ENCODE measurements around the gene C11orf98.

Gene C11orf98

DNA sequence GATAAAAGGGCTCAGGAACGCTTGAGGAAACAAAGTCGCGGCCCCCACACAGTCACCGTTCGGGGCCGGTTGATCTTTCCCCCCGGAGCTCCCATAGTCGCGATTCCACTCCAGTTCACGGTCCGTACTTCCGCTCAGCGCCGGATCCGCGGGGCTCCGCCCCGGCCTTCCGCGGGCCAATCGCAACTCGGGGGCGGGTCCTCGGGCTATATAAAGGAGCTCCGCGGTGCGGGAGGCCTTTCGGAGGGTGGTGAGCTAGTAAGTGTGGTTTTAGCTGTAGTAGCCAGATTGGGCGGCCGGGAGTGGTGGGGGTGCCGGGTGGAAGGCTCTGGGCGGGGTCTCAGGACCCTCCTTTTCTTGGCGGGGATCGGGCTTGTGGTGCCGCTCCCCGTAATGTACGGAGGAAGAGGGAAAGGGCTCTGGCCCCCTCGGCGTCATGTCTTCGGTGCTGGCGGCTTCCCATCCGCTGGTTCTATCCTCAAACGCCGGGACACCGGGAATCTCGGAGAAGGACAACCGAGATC, at the start of gene C11orf98, which contains the start of gene CSKMT:
TSS of gene C11orf98 (minus strand) at position 136 of the 524 bp plus-strand sequence. CDS start at position 95, 41 bp downstream.
TSS of gene CSKMT (plus strand) at position 238 of the 524 bp plus-strand sequence. CDS start 568 bp downstream, outside the sequence.
- Histone ChIP-seq H3K4me1 (ENCODE audit: control insufficient read depth in 5 of 5, insufficient read depth in 5 of 5, low read length in 5 of 5) (peaks cover 4 to 42% (median 33%) of the 10 kb centered on the region in 5 donors), H3K27me3 (ENCODE audit: control insufficient read depth in 5 of 5, insufficient read depth in 4 of 5, low read length in 5 of 5) (no peaks in the 10 kb centered on the region), H3K4me3 (ENCODE audit: low read depth in 1 of 5, low read length in 5 of 5) (peak within 1 kb of the TSS; percentile 82 to 97 (median 94)), H3K27ac (ENCODE audit: low read depth, low read length) (peak within 1 kb of the TSS; percentile 90), H3K9ac (ENCODE audit: low read length in 5 of 5) (peak within 1 kb of the TSS; percentile 73 to 94 (median 85)), H3K9me3 (ENCODE audit: control insufficient read depth in 5 of 5, low read length in 5 of 5) (no peaks in the 10 kb centered on the region), H3K36me3 (ENCODE audit: control insufficient read depth in 5 of 5, insufficient read depth in 5 of 5, low read length in 5 of 5) (peaks cover 0 to 27% (median 15%) of the 10 kb centered on the region in 5 donors)

DNA sequence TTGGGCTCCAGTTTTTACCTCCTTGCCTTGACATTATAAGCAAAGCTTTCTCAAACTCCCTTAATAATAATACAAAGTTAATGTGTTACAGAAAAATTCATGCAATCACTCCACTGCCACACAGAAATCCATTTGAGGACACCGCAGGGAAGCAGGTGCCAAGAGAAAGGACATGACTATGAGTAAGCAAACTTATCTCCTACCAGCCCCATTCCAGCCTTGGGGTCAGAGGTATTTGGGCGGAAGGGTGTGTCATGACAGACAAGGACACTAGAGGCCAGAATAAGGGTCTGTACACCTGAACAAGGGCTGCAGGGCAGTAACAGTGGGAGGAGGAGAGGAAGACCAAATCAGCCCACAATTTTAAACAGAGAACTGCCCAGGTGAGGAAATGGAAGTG, 48.3 kb upstream of the C11orf98 start:
- peak overlapping the region; percentile 66 for H3K27ac ChIP-seq (ENCODE audit: low read depth, low read length)
- peak overlapping the region in 1 of 5 donors; percentile 7 for H3K9ac ChIP-seq (ENCODE audit: low read length in 5 of 5)
- peaks cover 2 to 30% (median 30%) of the 10 kb centered on the region in 5 donors for H3K4me1 ChIP-seq (ENCODE audit: control insufficient read depth in 5 of 5, insufficient read depth in 5 of 5, low read length in 5 of 5)
- H3K4me3 ChIP-seq (ENCODE audit: low read depth in 1 of 5, low read length in 5 of 5) = no peak overlapping the region
- H3K27me3 ChIP-seq (ENCODE audit: control insufficient read depth in 5 of 5, insufficient read depth in 4 of 5, low read length in 5 of 5) = no peaks in the 10 kb centered on the region
- peaks cover 18 to 75% (median 63%) of the 10 kb centered on the region in 5 donors for H3K36me3 ChIP-seq (ENCODE audit: control insufficient read depth in 5 of 5, insufficient read depth in 5 of 5, low read length in 5 of 5)
- H3K9me3 ChIP-seq (ENCODE audit: control insufficient read depth in 5 of 5, low read length in 5 of 5) = no peaks in the 10 kb centered on the region

DNA sequence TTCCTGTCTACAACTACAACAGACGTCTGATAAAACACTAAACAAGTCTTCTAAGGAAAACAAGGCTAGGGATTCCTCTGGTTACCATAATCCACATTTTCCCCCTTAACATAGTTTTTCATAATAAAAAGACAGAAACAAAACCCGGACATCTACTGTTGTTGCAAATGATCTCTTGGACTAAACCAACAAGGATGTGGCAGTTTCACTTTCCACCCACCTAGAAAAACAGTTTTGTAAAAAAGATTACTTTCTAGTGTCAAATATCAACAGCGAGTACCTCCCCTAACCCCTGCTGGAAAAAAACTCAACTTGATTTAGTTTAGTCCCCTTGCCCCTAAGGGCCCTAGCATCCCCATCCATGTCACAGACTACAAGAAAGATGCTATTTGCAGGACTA, 47.9 kb upstream of the C11orf98 start:
- H3K27ac ChIP-seq (ENCODE audit: low read depth, low read length) = peak overlapping the region; percentile 66
- H3K4me3 ChIP-seq (ENCODE audit: low read depth in 1 of 5, low read length in 5 of 5) = no peak overlapping the region
- no peaks in the 10 kb centered on the region for H3K9me3 ChIP-seq (ENCODE audit: control insufficient read depth in 5 of 5, low read length in 5 of 5)
- H3K27me3 ChIP-seq (ENCODE audit: control insufficient read depth in 5 of 5, insufficient read depth in 4 of 5, low read length in 5 of 5) = no peaks in the 10 kb centered on the region
- peaks cover 15 to 70% (median 58%) of the 10 kb centered on the region in 5 donors for H3K36me3 ChIP-seq (ENCODE audit: control insufficient read depth in 5 of 5, insufficient read depth in 5 of 5, low read length in 5 of 5)
- peak overlapping the region in 1 of 5 donors; percentile 26 for H3K9ac ChIP-seq (ENCODE audit: low read length in 5 of 5)
- H3K4me1 ChIP-seq (ENCODE audit: control insufficient read depth in 5 of 5, insufficient read depth in 5 of 5, low read length in 5 of 5) = peaks cover 2 to 33% (median 31%) of the 10 kb centered on the region in 5 donors

DNA sequence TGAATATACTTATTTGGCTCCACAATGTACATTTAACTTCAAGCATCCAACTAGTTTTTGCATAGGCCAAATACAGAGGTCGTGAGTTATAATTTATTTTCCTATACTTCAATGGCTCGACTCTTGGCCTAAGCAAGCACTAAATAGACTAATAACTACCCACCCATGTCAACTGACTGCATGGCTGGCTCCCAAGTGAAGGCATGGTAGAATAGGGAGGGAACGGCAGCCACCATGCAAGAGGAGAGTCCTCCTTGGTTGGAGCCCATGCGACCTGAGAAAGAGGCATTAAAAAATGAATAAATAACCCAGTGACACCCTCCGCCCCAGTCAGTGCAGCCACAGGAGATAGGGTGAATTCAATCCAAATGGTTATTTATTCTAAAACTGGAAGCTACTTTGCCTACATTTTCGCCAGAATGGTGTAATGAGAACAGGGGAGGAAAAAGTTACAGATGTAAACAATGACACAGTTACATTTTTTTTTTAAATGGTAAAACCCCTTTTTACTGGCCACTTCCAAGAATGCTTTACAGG, 47.3 kb upstream of the C11orf98 start:
- peaks cover 2 to 33% (median 31%) of the 10 kb centered on the region in 5 donors for H3K4me1 ChIP-seq (ENCODE audit: control insufficient read depth in 5 of 5, insufficient read depth in 5 of 5, low read length in 5 of 5)
- H3K4me3 ChIP-seq (ENCODE audit: low read depth in 1 of 5, low read length in 5 of 5) = no peak overlapping the region
- H3K9me3 ChIP-seq (ENCODE audit: control insufficient read depth in 5 of 5, low read length in 5 of 5) = no peaks in the 10 kb centered on the region
- H3K9ac ChIP-seq (ENCODE audit: low read length in 5 of 5) = no peak overlapping the region
- peak overlapping the region; percentile 66 for H3K27ac ChIP-seq (ENCODE audit: low read depth, low read length)
- H3K36me3 ChIP-seq (ENCODE audit: control insufficient read depth in 5 of 5, insufficient read depth in 5 of 5, low read length in 5 of 5) = peaks cover 12 to 65% (median 53%) of the 10 kb centered on the region in 5 donors
- H3K27me3 ChIP-seq (ENCODE audit: control insufficient read depth in 5 of 5, insufficient read depth in 4 of 5, low read length in 5 of 5) = no peaks in the 10 kb centered on the region

DNA sequence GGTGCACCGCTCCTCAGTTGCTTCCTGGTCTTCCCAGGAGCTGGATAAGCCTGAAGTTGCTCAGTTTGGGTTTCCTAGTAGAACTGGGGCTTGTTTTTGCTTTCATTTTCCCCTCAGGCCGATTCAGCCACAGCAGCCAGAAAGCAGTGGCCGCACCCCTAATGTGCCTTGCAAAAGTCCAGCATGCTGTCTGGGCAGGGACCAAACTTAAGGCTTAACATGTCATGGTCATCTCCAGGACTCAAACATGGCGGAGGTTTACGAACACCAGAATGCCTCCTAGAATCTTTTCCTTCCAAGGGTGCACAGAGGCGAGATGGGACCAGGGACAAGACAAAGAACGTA, 45.0 kb upstream of the C11orf98 start:
- H3K9me3 ChIP-seq (ENCODE audit: control insufficient read depth in 5 of 5, low read length in 5 of 5) = no peaks in the 10 kb centered on the region
- peak overlapping the region; percentile 99 for H3K27ac ChIP-seq (ENCODE audit: low read depth, low read length)
- H3K4me1 ChIP-seq (ENCODE audit: control insufficient read depth in 5 of 5, insufficient read depth in 5 of 5, low read length in 5 of 5) = peaks cover 4 to 50% (median 46%) of the 10 kb centered on the region in 5 donors
- no peaks in the 10 kb centered on the region for H3K27me3 ChIP-seq (ENCODE audit: control insufficient read depth in 5 of 5, insufficient read depth in 4 of 5, low read length in 5 of 5)
- peak overlapping the region; percentile 71 to 91 (median 82) for H3K4me3 ChIP-seq (ENCODE audit: low read depth in 1 of 5, low read length in 5 of 5)
- peaks cover 3 to 42% (median 30%) of the 10 kb centered on the region in 5 donors for H3K36me3 ChIP-seq (ENCODE audit: control insufficient read depth in 5 of 5, insufficient read depth in 5 of 5, low read length in 5 of 5)
- peak overlapping the region; percentile 75 to 98 (median 95) for H3K9ac ChIP-seq (ENCODE audit: low read length in 5 of 5)

DNA sequence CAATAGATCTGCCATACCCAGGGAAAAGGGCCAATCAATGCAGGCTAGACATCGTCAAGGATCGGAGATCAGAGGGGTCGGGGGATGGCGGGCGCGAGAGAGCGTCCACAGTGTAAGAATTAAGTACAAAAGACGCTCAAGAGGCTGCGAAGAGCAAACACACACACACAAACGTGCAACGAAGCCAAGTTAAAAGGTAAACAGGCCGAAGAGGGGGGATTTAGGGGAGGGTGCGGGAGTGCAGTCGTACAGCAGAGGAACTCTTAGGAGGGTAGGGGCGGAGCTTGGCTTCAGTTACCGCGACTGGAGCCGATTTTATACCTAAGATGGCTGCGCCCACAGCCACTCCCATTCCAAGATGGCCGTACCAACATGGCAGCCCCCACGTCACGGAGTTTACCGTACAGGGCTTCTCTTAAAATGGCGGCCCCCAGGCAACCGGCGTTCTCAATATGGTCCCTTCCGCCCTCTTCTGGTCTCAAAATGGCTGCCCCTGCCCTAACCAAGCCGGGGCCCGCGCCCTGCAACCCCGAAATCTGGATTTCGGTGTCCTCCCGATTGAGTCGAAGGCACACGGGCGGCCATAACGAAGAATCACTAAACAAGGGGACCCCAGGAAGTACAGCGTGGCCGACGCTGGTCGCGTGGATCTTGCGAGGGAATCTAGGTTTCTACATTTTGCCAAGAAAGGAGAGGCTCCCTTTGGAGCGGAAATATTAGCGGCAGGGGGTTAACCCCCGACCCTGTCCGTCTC, 44.4 kb upstream of the C11orf98 start:
- Histone ChIP-seq H3K9ac (ENCODE audit: low read length in 5 of 5) (peak overlapping the region; percentile 75 to 98 (median 96)), H3K36me3 (ENCODE audit: control insufficient read depth in 5 of 5, insufficient read depth in 5 of 5, low read length in 5 of 5) (peaks cover 3 to 37% (median 25%) of the 10 kb centered on the region in 5 donors), H3K9me3 (ENCODE audit: control insufficient read depth in 5 of 5, low read length in 5 of 5) (no peaks in the 10 kb centered on the region), H3K4me1 (ENCODE audit: control insufficient read depth in 5 of 5, insufficient read depth in 5 of 5, low read length in 5 of 5) (peaks cover 4 to 50% (median 47%) of the 10 kb centered on the region in 5 donors), H3K4me3 (ENCODE audit: low read depth in 1 of 5, low read length in 5 of 5) (peak overlapping the region; percentile 71 to 97 (median 82)), H3K27ac (ENCODE audit: low read depth, low read length) (peak overlapping the region; percentile 99), H3K27me3 (ENCODE audit: control insufficient read depth in 5 of 5, insufficient read depth in 4 of 5, low read length in 5 of 5) (no peaks in the 10 kb centered on the region)

DNA sequence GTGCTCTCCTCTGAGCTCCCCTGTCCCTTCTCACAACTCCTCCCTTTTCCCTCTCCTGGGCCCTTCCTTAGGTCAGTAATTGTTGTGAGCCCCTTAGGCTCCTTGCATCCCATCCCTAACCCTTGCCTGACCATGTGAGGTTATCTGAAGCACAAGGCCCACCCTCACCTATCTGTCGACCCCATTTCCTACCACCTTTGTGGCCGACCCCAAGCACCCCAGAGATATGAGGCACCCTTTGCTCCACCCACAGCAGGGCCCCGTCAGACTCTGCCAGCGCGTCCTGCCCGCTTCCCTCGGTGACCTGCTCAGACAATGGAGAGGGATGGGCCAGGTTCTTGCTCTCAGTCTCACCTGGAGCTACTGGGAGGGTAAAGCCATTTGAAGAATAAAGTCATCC, 43.8 kb upstream of the C11orf98 start:
- peak overlapping the region; percentile 71 to 97 (median 82) for H3K4me3 ChIP-seq (ENCODE audit: low read depth in 1 of 5, low read length in 5 of 5)
- peaks cover 4 to 50% (median 47%) of the 10 kb centered on the region in 5 donors for H3K4me1 ChIP-seq (ENCODE audit: control insufficient read depth in 5 of 5, insufficient read depth in 5 of 5, low read length in 5 of 5)
- peak overlapping the region; percentile 68 to 98 (median 95) for H3K9ac ChIP-seq (ENCODE audit: low read length in 5 of 5)
- peaks cover 0 to 32% (median 21%) of the 10 kb centered on the region in 5 donors for H3K36me3 ChIP-seq (ENCODE audit: control insufficient read depth in 5 of 5, insufficient read depth in 5 of 5, low read length in 5 of 5)
- no peaks in the 10 kb centered on the region for H3K9me3 ChIP-seq (ENCODE audit: control insufficient read depth in 5 of 5, low read length in 5 of 5)
- no peaks in the 10 kb centered on the region for H3K27me3 ChIP-seq (ENCODE audit: control insufficient read depth in 5 of 5, insufficient read depth in 4 of 5, low read length in 5 of 5)
- peak overlapping the region; percentile 99 for H3K27ac ChIP-seq (ENCODE audit: low read depth, low read length)

DNA sequence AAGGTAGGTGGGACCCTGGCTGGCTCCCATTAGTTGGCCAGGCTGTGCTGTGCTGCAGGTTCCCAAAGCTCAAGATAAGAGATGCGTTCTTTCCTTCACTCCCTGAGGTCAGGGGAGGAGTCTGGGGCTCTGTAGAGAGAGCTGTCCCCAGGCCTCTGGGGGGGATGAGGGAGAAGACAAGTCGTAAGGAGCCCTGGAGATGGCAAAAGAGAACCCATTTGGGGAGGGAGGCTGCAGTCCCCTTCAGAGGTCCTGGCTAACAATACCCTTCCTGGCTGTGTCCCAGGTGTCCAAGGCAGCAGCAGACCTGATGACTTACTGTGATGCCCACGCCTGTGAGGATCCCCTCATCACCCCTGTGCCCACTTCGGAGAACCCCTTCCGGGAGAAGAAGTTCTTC, 43.4 kb upstream of the C11orf98 start:
- Histone ChIP-seq H3K27me3 (ENCODE audit: control insufficient read depth in 5 of 5, insufficient read depth in 4 of 5, low read length in 5 of 5) (no peaks in the 10 kb centered on the region), H3K4me3 (ENCODE audit: low read depth in 1 of 5, low read length in 5 of 5) (peak overlapping the region in 4 of 5 donors; percentile 71 to 97 (median 84)), H3K4me1 (ENCODE audit: control insufficient read depth in 5 of 5, insufficient read depth in 5 of 5, low read length in 5 of 5) (peaks cover 4 to 47% (median 43%) of the 10 kb centered on the region in 5 donors), H3K9ac (ENCODE audit: low read length in 5 of 5) (peak overlapping the region in 4 of 5 donors; percentile 50 to 96 (median 82)), H3K9me3 (ENCODE audit: control insufficient read depth in 5 of 5, low read length in 5 of 5) (no peaks in the 10 kb centered on the region), H3K27ac (ENCODE audit: low read depth, low read length) (peak overlapping the region; percentile 99), H3K36me3 (ENCODE audit: control insufficient read depth in 5 of 5, insufficient read depth in 5 of 5, low read length in 5 of 5) (peaks cover 0 to 28% (median 17%) of the 10 kb centered on the region in 5 donors)

DNA sequence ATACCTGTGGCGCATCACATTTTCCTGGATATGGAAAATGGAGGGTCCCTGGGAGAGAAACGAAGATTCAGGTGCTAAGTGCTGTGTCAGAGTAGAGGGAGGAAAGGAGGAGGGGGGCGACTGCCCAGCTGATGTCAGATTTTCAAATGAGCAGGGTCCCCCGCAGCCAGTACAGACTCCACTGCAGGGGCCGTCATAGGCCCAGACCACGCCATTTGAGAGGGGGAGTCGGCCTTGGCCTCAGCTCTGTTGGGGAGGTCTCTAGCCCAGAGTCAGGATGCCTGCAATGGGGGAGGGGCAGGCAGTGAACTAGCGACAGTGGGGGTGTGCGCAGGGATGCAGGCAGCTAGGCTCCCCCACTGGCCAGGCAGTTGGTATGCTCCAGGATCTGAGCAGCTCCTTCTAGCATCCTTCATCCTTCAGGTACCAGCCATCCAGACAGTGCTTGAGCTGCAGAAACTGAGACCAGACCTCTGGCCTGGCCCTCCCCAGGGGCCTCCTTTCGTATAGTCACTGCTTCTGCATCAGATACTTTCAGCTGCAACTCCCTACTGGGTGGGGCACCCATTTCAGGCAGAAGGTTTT, 42.4 kb upstream of the C11orf98 start, which contains the start of the genes BSCL2 and GNG3:
TSS of gene BSCL2 (minus strand) at position 148 of the 585 bp plus-strand sequence. CDS start 229 bp downstream, outside the sequence.
TSS of gene GNG3 (plus strand) at position 400 of the 585 bp plus-strand sequence. CDS start 620 bp downstream, outside the sequence.
- H3K9me3 ChIP-seq (ENCODE audit: control insufficient read depth in 5 of 5, low read length in 5 of 5) = no peaks in the 10 kb centered on the region
- peaks cover 4 to 45% (median 36%) of the 10 kb centered on the region in 5 donors for H3K4me1 ChIP-seq (ENCODE audit: control insufficient read depth in 5 of 5, insufficient read depth in 5 of 5, low read length in 5 of 5)
- H3K27me3 ChIP-seq (ENCODE audit: control insufficient read depth in 5 of 5, insufficient read depth in 4 of 5, low read length in 5 of 5) = no peaks in the 10 kb centered on the region
- peaks cover 0 to 18% (median 13%) of the 10 kb centered on the region in 5 donors for H3K36me3 ChIP-seq (ENCODE audit: control insufficient read depth in 5 of 5, insufficient read depth in 5 of 5, low read length in 5 of 5)
- peak within 1 kb of the TSS; percentile 41 for H3K27ac ChIP-seq (ENCODE audit: low read depth, low read length)
- peak within 1 kb of the TSS in 4 of 5 donors; percentile 35 to 95 (median 59) for H3K9ac ChIP-seq (ENCODE audit: low read length in 5 of 5)
- peak within 1 kb of the TSS; percentile 80 to 97 (median 84) for H3K4me3 ChIP-seq (ENCODE audit: low read depth in 1 of 5, low read length in 5 of 5)
